Prostate gland (tissue), 2 donors: ENCODE measurements around the gene SGCE.

ENCODE experiments used
- CTCF ChIP-seq, 4 experiments: fragments of 200-600 bp in 2 of 4; fragments of 450-650 bp in 2 of 4; sonication (generic) in 2 of 4; IDR thresholded peaks; 1 replicate in 3 of 4; 2 replicates in 1 of 4; pipeline ENCODE4 v1.5.1; 2016 to 2019; ENCODE audit warnings: antibody characterized with exemption in 4 of 4, mild to moderate bottlenecking in 2 of 4, moderate library complexity in 2 of 4
- POLR2A ChIP-seq: fragments of 450-650 bp; IDR thresholded peaks from one replicate; pipeline ENCODE4 v1.6.1; 2016; ENCODE audit warnings: antibody characterized with exemption, mild to moderate bottlenecking
- POLR2AphosphoS5 ChIP-seq: sonication (generic); formaldehyde crosslinking; IDR thresholded peaks from one replicate; pipeline ENCODE4 v1.6.1; 2017; ENCODE audit warnings: antibody characterized with exemption

DNA sequence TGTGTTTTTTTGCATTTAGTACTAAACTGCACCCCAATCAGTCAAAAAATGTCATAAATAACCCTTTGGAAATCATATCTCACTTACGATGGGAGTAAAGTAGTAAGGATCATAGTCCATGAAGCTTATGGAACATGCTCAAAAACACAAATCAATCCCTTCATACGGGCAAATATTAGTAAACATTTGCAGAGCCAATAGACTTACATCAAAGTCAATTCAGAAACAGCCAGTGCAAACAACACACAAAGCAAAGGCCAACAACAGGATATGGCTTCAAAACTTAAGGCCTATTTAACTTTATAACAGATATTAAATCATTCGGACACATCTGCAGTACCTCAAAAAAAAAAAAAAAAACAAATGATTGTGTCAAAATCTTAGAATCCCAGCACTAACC is 32.1 kb downstream of the SGCE start:
- no peak for TF ChIP-seq POLR2A
- no peak for TF ChIP-seq CTCF (IDR thresholded peaks at IDR 0.05)
- TF ChIP-seq POLR2AphosphoS5, result no peak
